Upper lobe of right lung (tissue), 1 donor: ENCODE results near the gene MIPOL1. TPM values are rescaled to one million over a fixed set of nuclear protein-coding genes. Genes with fewer than 3 reads are reported as not detected.
"Not testable (repeated sequence)": the region's sequence is repeated elsewhere in the genome, so short reads cannot be mapped to it uniquely, and the experiment has no call there.

ENCODE experiments used
- ATAC-seq: fragments of 200-7000 bp; cut with Tn5 transposase; one replicate; pipeline ENCODE4 v1.9.1; 2020; ENCODE audit warnings: mild to moderate bottlenecking, moderate library complexity
- DNase-seq: peaks from one replicate; pipeline ENCODE4 v3.0.0-alpha.2; 2020
- H3K27ac ChIP-seq: fragments of 200-600 bp; one replicate; pipeline ENCODE4 v1.8.0; 2022
- H3K27me3 ChIP-seq: fragments of 200-600 bp; one replicate; pipeline ENCODE4 v1.8.0; 2022; ENCODE audit warnings: mild to moderate bottlenecking
- H3K36me3 ChIP-seq: fragments of 200-600 bp; one replicate; pipeline ENCODE4 v1.8.0; 2022
- H3K4me1 ChIP-seq: fragments of 200-600 bp; one replicate; pipeline ENCODE4 v1.8.0; 2022
- H3K4me3 ChIP-seq: fragments of 200-600 bp; one replicate; pipeline ENCODE4 v1.8.0; 2022; ENCODE audit warnings: mild to moderate bottlenecking
- H3K9me3 ChIP-seq: fragments of 200-600 bp; one replicate; pipeline ENCODE4 v1.8.0; 2022
- CTCF ChIP-seq: fragments of 200-600 bp; IDR thresholded peaks from one replicate; pipeline ENCODE4 v1.8.0; 2022; ENCODE audit warnings: antibody characterized with exemption
- intact Hi-C: fragments of 100-400 bp; cut with DNase I; formaldehyde crosslinking; loops from one replicate; pipeline ENCODE4 v1.11.0; 2022
- total RNA-seq: library from RNA; stranded (reverse); fragmentation: NEBNext Ultra II Directional; extraction: Animal tissue kit (Norgen Biotek cat#: 25700); gene quantifications from one replicate; pipeline ENCODE4 v1.2.1, GENCODE V29; 2021
- donor health status: DM: no; HTN: yes; CAD: no; lungs with severe emphysema.

Gene MIPOL1
- total RNA-seq, 1 donor from 2014 or later: 10.0 TPM

GRCh38 chr14:37278636-37279538 lies 81.2 kb downstream of the MIPOL1 start:
- H3K4me1 ChIP-seq: no peaks in the 10 kb centered on the region
- no peaks in the 10 kb centered on the region for H3K9me3 ChIP-seq
- ATAC-seq (no peak), DNase-seq (no peak)
- H3K27me3 ChIP-seq: no peaks in the 10 kb centered on the region
- TF ChIP-seq CTCF: no peak
- H3K36me3 ChIP-seq: no peaks in the 10 kb centered on the region
- intact Hi-C loops: no loop called here
- H3K27ac ChIP-seq: no peak overlapping the region
- no peak overlapping the region for H3K4me3 ChIP-seq

GRCh38 chr14:37279818-37280217 lies 82.1 kb downstream of the MIPOL1 start:
- Histone ChIP-seq H3K9me3 (no peaks in the 10 kb centered on the region), H3K4me3 (no peak overlapping the region), H3K4me1 (no peaks in the 10 kb centered on the region), H3K27me3 (no peaks in the 10 kb centered on the region), H3K27ac (no peak overlapping the region), H3K36me3 (no peaks in the 10 kb centered on the region)
- no peak for TF ChIP-seq CTCF
- intact Hi-C loops: no loop called here
- ATAC-seq (no peak), DNase-seq (no peak)

GRCh38 chr14:37284760-37285159 lies 87.0 kb downstream of the MIPOL1 start:
- DNase-seq (no peak), ATAC-seq (no peak)
- Histone ChIP-seq H3K36me3 (no peaks in the 10 kb centered on the region), H3K27ac (no peak overlapping the region), H3K9me3 (no peaks in the 10 kb centered on the region), H3K4me3 (no peak overlapping the region), H3K27me3 (no peaks in the 10 kb centered on the region), H3K4me1 (no peaks in the 10 kb centered on the region)
- intact Hi-C loops: no loop called here
- no peak for TF ChIP-seq CTCF

- ATAC-seq (no peak), DNase-seq (no peak)
- Histone ChIP-seq H3K27me3 (no peaks in the 10 kb centered on the region), H3K4me1 (no peaks in the 10 kb centered on the region), H3K27ac (no peak overlapping the region), H3K36me3 (peaks cover 4% of the 10 kb centered on the region), H3K4me3 (no peak overlapping the region), H3K9me3 (no peaks in the 10 kb centered on the region)
- TF ChIP-seq CTCF: no peak
- intact Hi-C loops: no loop called here
These were observed 87.5 kb downstream of the MIPOL1 start for GRCh38 chr14:37285220-37285619.

- Histone ChIP-seq H3K36me3 (peaks cover 9% of the 10 kb centered on the region), H3K4me3 (no peak overlapping the region), H3K27ac (no peak overlapping the region), H3K27me3 (no peaks in the 10 kb centered on the region), H3K4me1 (no peaks in the 10 kb centered on the region), H3K9me3 (no peaks in the 10 kb centered on the region)
- DNase-seq (no peak), ATAC-seq (no peak)
- no peak for TF ChIP-seq CTCF
- intact Hi-C loops: no loop called here
These were observed 92.0 kb downstream of the MIPOL1 start for GRCh38 chr14:37289688-37290087.

GRCh38 chr14:37295262-37295661 lies 97.5 kb downstream of the MIPOL1 start:
- DNase-seq, H3K4me1 ChIP-seq, H3K36me3 ChIP-seq, H3K27ac ChIP-seq, intact Hi-C loops, ATAC-seq, H3K27me3 ChIP-seq, H3K9me3 ChIP-seq, H3K4me3 ChIP-seq: not testable (repeated sequence)
